Fibroblast of lung (primary cell): ENCODE measurements around the gene NEUROD2. TPM values are rescaled to one million over a fixed set of nuclear protein-coding genes. Genes with fewer than 3 reads are reported as not detected.

Source experiments
- DNase-seq, 2 donors: peaks; one replicate each; pipeline versions ENCODE4 v3.0.0 to v3.0.0-alpha.2; 2010; ENCODE audit warnings: low read depth in 2 of 2
- H2AFZ ChIP-seq: 2 replicates; pipeline ENCODE4 v1.5.1; 2012; ENCODE audit warnings: low read length, control low read depth, inconsistent platforms
- H3K27ac ChIP-seq: 2 replicates; pipeline ENCODE4 v1.5.1; 2011; ENCODE audit warnings: low read length, control low read depth; ENCODE audit not compliant: insufficient read depth
- H3K27me3 ChIP-seq: 2 replicates; pipeline ENCODE4 v1.5.1; 2011; ENCODE audit warnings: mild to moderate bottlenecking, low read length; ENCODE audit not compliant: control insufficient read depth, insufficient read depth
- H3K36me3 ChIP-seq: 2 replicates; pipeline ENCODE4 v1.5.1; 2011; ENCODE audit warnings: low read length; ENCODE audit not compliant: control insufficient read depth, insufficient read depth
- H3K4me1 ChIP-seq: 2 replicates; pipeline ENCODE4 v1.5.1; 2011; ENCODE audit warnings: low read length; ENCODE audit not compliant: control insufficient read depth, insufficient read depth; ENCODE audit errors: extremely low read depth
- H3K4me2 ChIP-seq: 2 replicates; pipeline ENCODE4 v1.5.1; 2011; ENCODE audit warnings: low read length, control low read depth; ENCODE audit not compliant: insufficient read depth; ENCODE audit errors: extremely low read depth
- H3K4me3 ChIP-seq, 4 experiments: fragments of 200-600 bp in 1 of 4; sonication (generic) in 1 of 4; replicated peaks in 1 of 4; 2 replicates each; pipeline ENCODE4 v1.5.1; 2011 to 2016; ENCODE audit warnings: low read length in 4 of 4, low read depth in 3 of 4, mild to moderate bottlenecking in 3 of 4, control low read depth in 2 of 4, inconsistent platforms in 1 of 4, mixed read lengths in 1 of 4; ENCODE audit not compliant: insufficient read depth in 1 of 4; ENCODE audit errors: control extremely low read depth in 1 of 4
- H3K79me2 ChIP-seq: 2 replicates; pipeline ENCODE4 v1.5.1; 2012; ENCODE audit warnings: mild to moderate bottlenecking, low read length, inconsistent platforms; ENCODE audit not compliant: control insufficient read depth, insufficient read depth
- H3K9ac ChIP-seq: 2 replicates; pipeline ENCODE4 v1.5.1; 2011; ENCODE audit warnings: mild to moderate bottlenecking, low read length, control low read depth; ENCODE audit not compliant: insufficient read depth
- H3K9me3 ChIP-seq: 2 replicates; pipeline ENCODE4 v1.5.1; 2012; ENCODE audit warnings: low read depth, low read length; ENCODE audit not compliant: control insufficient read depth, insufficient read depth
- H4K20me1 ChIP-seq: 2 replicates; pipeline ENCODE4 v1.5.1; 2011; ENCODE audit warnings: low read length; ENCODE audit not compliant: control insufficient read depth, insufficient read depth; ENCODE audit errors: extremely low read depth
- CTCF ChIP-seq, 2 donors: IDR thresholded peaks in 1 of 2; conservative IDR thresholded peaks in 1 of 2; 1 replicate in 1 of 2; 2 replicates in 1 of 2; pipeline ENCODE4 v1.5.1; 2011 to 2012; ENCODE audit warnings: low read length in 2 of 2, control low read depth in 1 of 2, inconsistent platforms in 1 of 2, low read depth in 1 of 2, mild to moderate bottlenecking in 1 of 2
- EZH2 ChIP-seq: IDR thresholded peaks from 2 replicates; pipeline ENCODE4 v1.5.1; 2012; ENCODE audit warnings: low read length, control low read depth, mild to moderate bottlenecking; ENCODE audit errors: missing control alignments
- polyA plus RNA-seq, 2 donors: library from polyadenylated mRNA; depleted of rRNA in 1 of 2; stranded (reverse) in 1 of 2; unstranded in 1 of 2; fragments of >200 nt; gene quantifications; 2 replicates each; pipeline ENCODE4 v1.2.1, GENCODE V29; 2011 to 2012; ENCODE audit warnings: missing spikeins in 1 of 2
- total RNA-seq: library from RNA; depleted of rRNA; stranded (reverse); fragments of >200 nt; gene quantifications from 2 replicates; pipeline ENCODE4 v1.2.1, GENCODE V29; 2014

NEUROD2 gene
- total and polyA plus RNA-seq, 2 donors (not counting 1 experiment from before 2014, with no cell fraction given) = not detected

GRCh38 chr17:39625198-39625785 is 17.6 kb upstream of the NEUROD2 start:
- TF ChIP-seq CTCF (conservative IDR thresholded peaks at IDR 0.05 in 1 of 2, IDR thresholded peaks at IDR 0.05 in 1 of 2; ENCODE audit: low read depth in 1 of 2, low read length in 2 of 2) (no peak), EZH2 (no peak)
- no peaks in the 10 kb centered on the region for H3K9me3 ChIP-seq
- H3K27me3 ChIP-seq = peaks cover 52% of the 10 kb centered on the region
- no peak overlapping the region for H3K4me3 ChIP-seq
- H3K79me2 ChIP-seq = no peaks in the 10 kb centered on the region
- no peak for DNase-seq
- H3K36me3 ChIP-seq = no peaks in the 10 kb centered on the region
- no peaks in the 10 kb centered on the region for H4K20me1 ChIP-seq
- no peak overlapping the region for H3K4me2 ChIP-seq
- no peak overlapping the region for H2AFZ ChIP-seq
- no peaks in the 10 kb centered on the region for H3K4me1 ChIP-seq
- no peak overlapping the region for H3K27ac ChIP-seq
- no peak overlapping the region for H3K9ac ChIP-seq

- Histone ChIP-seq H3K27me3 (peaks cover 47% of the 10 kb centered on the region), H3K4me2 (no peak overlapping the region), H3K27ac (no peak overlapping the region)
These were observed 16.6 kb upstream of the NEUROD2 start for GRCh38 chr17:39624313-39624712.

GRCh38 chr17:39623356-39623950 is 15.7 kb upstream of the NEUROD2 start:
- Histone ChIP-seq H3K36me3 (no peaks in the 10 kb centered on the region), H3K27me3 (peaks cover 47% of the 10 kb centered on the region), H3K4me1 (no peaks in the 10 kb centered on the region), H2AFZ (no peak overlapping the region), H3K9ac (no peak overlapping the region), H3K79me2 (no peaks in the 10 kb centered on the region), H3K4me2 (no peak overlapping the region), H3K9me3 (no peaks in the 10 kb centered on the region), H4K20me1 (no peaks in the 10 kb centered on the region), H3K4me3 (no peak overlapping the region), H3K27ac (no peak overlapping the region)
- no peak for TF ChIP-seq EZH2
- TF ChIP-seq CTCF (conservative IDR thresholded peaks at IDR 0.05 in 1 of 2, IDR thresholded peaks at IDR 0.05 in 1 of 2; ENCODE audit: low read depth in 1 of 2, low read length in 2 of 2) = peak; percentile 91 to 94
- DNase-seq = peak; percentile 32 to 48

More at GRCh38 chr17:39624313-39624712, 16.6 kb upstream of the NEUROD2 start:
- Histone ChIP-seq H2AFZ (no peak overlapping the region), H3K9me3 (no peaks in the 10 kb centered on the region), H4K20me1 (no peaks in the 10 kb centered on the region), H3K4me3 (no peak overlapping the region), H3K4me1 (no peaks in the 10 kb centered on the region), H3K9ac (no peak overlapping the region), H3K36me3 (no peaks in the 10 kb centered on the region), H3K79me2 (no peaks in the 10 kb centered on the region)
- DNase-seq = no peak
- TF ChIP-seq EZH2 = no peak
- no peak for TF ChIP-seq CTCF (conservative IDR thresholded peaks at IDR 0.05 in 1 of 2, IDR thresholded peaks at IDR 0.05 in 1 of 2; ENCODE audit: low read depth in 1 of 2, low read length in 2 of 2)
